KBM-7 (cell line): ENCODE data around the gene HTR2A.

Experiments used
- DNase-seq: peaks from one replicate; pipeline ENCODE4 v3.0.0-alpha.2; 2015
- in situ Hi-C: fragments of 300-500 bp; cut with MboI; formaldehyde crosslinking; loops from 2 replicates; pipeline ENCODE4 v1.14.3; 2020; ENCODE audit warnings: low sequenced_read_pairs, low pct_unique_long_range_greater_than_20kb, mixed read lengths

The HTR2A gene

GRCh38 chr13:46881621-46882020 is 15.2 kb downstream of the HTR2A start:
- in situ Hi-C loops = no loop called here
- no peak for DNase-seq

GRCh38 chr13:46874006-46874405 is 22.8 kb downstream of the HTR2A start:
- DNase-seq = no peak
- in situ Hi-C loops = no loop called here

GRCh38 chr13:46871557-46871956 is 25.3 kb downstream of the HTR2A start:
- in situ Hi-C loops = no loop called here
- no peak for DNase-seq

GRCh38 chr13:46868091-46868490 is 28.8 kb downstream of the HTR2A start:
- DNase-seq = no peak

GRCh38 chr13:46866150-46866549 is 30.7 kb downstream of the HTR2A start:
- in situ Hi-C loops = no loop called here
- DNase-seq = peak; percentile 80

More at GRCh38 chr13:46868091-46868490, 28.8 kb downstream of the HTR2A start:
- in situ Hi-C loops = no loop called here

- in situ Hi-C loops = no loop called here
Measured at GRCh38 chr13:46864941-46865340, 31.9 kb downstream of the HTR2A start.

GRCh38 chr13:46861959-46862358 is 34.9 kb downstream of the HTR2A start:
- no peak for DNase-seq
- in situ Hi-C loops = no loop called here

More at GRCh38 chr13:46864941-46865340, 31.9 kb downstream of the HTR2A start:
- DNase-seq = no peak

GRCh38 chr13:46860722-46861121 is 36.1 kb downstream of the HTR2A start:
- DNase-seq = no peak
- in situ Hi-C loops = no loop called here

- in situ Hi-C loops = no loop called here
- no peak for DNase-seq
Measured at GRCh38 chr13:46858776-46859175, 38.1 kb downstream of the HTR2A start.

- in situ Hi-C loops = no loop called here
- no peak for DNase-seq
Measured at GRCh38 chr13:46858163-46858562, 38.7 kb downstream of the HTR2A start.

- no peak for DNase-seq
- in situ Hi-C loops = no loop called here
Measured at GRCh38 chr13:46855664-46856063, 41.2 kb downstream of the HTR2A start.

GRCh38 chr13:46855166-46855565 is 41.7 kb downstream of the HTR2A start:
- DNase-seq = no peak
- in situ Hi-C loops = no loop called here

GRCh38 chr13:46852168-46852567 is 44.7 kb downstream of the HTR2A start:
- no peak for DNase-seq
- in situ Hi-C loops = no loop called here

GRCh38 chr13:46850214-46850613 is 46.6 kb downstream of the HTR2A start:
- in situ Hi-C loops = no loop called here
- no peak for DNase-seq

- no peak for DNase-seq
- in situ Hi-C loops = no loop called here
Measured at GRCh38 chr13:46846726-46847125, 50.1 kb downstream of the HTR2A start.

GRCh38 chr13:46845146-46845545 is 51.7 kb downstream of the HTR2A start:
- DNase-seq = no peak
- in situ Hi-C loops = no loop called here

- in situ Hi-C loops = no loop called here
Measured at GRCh38 chr13:46844431-46844830, 52.4 kb downstream of the HTR2A start.

GRCh38 chr13:46839399-46839798 is 57.5 kb downstream of the HTR2A start:
- in situ Hi-C loops = no loop called here

More at GRCh38 chr13:46844431-46844830, 52.4 kb downstream of the HTR2A start:
- no peak for DNase-seq

GRCh38 chr13:46834657-46835056 is 62.2 kb downstream of the HTR2A start:
- no peak for DNase-seq
- in situ Hi-C loops = no loop called here

More at GRCh38 chr13:46839399-46839798, 57.5 kb downstream of the HTR2A start:
- no peak for DNase-seq

GRCh38 chr13:46831588-46832194 is 65.2 kb downstream of the HTR2A start:
- DNase-seq = peak; percentile 51
- in situ Hi-C loops = no loop called here

- no peak for DNase-seq
- in situ Hi-C loops = no loop called here
Measured at GRCh38 chr13:46830405-46831005, 66.3 kb downstream of the HTR2A start.
